ENCODE data around the gene SFMBT2. TPM values are rescaled to one million over a fixed set of nuclear protein-coding genes. Genes with fewer than 3 reads are reported as not detected.

Gene SFMBT2
- total and polyA plus RNA-seq, 2 of the 4 experiments (the other 2 are of a cell fraction), result 0.70 to 1.3 TPM

- no peaks in the 10 kb centered on the region for H3K9me1 ChIP-seq (ENCODE audit: insufficient read depth, low read length)
- no peaks in the 10 kb centered on the region; the same call in 1 of the 2 replicates for H3K9me3 ChIP-seq (ENCODE audit: control insufficient read depth, insufficient read depth, low read length)
- H3K79me1 ChIP-seq (ENCODE audit: low read depth in 1 of 2, low read length in 2 of 2), result peaks cover 0 to 3% of the 10 kb centered on the region in 2 experiments; a peak in 1 of 4 replicates
- H3K9ac ChIP-seq (ENCODE audit: low read depth, low read length), result no peak overlapping the region
- no peak overlapping the region for H3K23ac ChIP-seq (ENCODE audit: low read depth, low read length)
- no peaks in the 10 kb centered on the region for H3K36me3 ChIP-seq (ENCODE audit: control insufficient read depth, insufficient read depth, low read length)
- no peak overlapping the region for H4K91ac ChIP-seq (ENCODE audit: insufficient read depth, low read depth, low read length)
- no peak overlapping the region for H3K18ac ChIP-seq (ENCODE audit: low read depth, low read length)
- TF ChIP-seq SMC3 (IDR thresholded peaks at IDR 0.05; ENCODE audit: low read depth, low read length) (no peak), BHLHE40 (IDR thresholded peaks at IDR 0.05; ENCODE audit: low read depth, low read length) (no peak), RFX5 (IDR thresholded peaks at IDR 0.05; ENCODE audit: low read depth, low read length) (no peak), CEBPB (IDR thresholded peaks at IDR 0.05; ENCODE audit: low read depth, low read length) (no peak), POLR2A (IDR thresholded peaks at IDR 0.05; ENCODE audit: low read depth, low read length) (no peak), CHD1 (IDR thresholded peaks at IDR 0.05; ENCODE audit: low read depth, low read length) (no peak), RCOR1 (IDR thresholded peaks at IDR 0.05; ENCODE audit: insufficient replicate concordance, low read length) (no peak)
- TF ChIP-seq, protein P1, sequence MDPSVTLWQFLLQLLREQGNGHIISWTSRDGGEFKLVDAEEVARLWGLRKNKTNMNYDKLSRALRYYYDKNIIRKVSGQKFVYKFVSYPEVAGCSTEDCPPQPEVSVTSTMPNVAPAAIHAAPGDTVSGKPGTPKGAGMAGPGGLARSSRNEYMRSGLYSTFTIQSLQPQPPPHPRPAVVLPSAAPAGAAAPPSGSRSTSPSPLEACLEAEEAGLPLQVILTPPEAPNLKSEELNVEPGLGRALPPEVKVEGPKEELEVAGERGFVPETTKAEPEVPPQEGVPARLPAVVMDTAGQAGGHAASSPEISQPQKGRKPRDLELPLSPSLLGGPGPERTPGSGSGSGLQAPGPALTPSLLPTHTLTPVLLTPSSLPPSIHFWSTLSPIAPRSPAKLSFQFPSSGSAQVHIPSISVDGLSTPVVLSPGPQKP (IDR thresholded peaks at IDR 0.05; ENCODE audit: borderline replicate concordance, low read depth, low read length), result no peak
- no peak for DNase-seq
- H2AFZ ChIP-seq (replicated peaks; ENCODE audit: low read length, poor library complexity), result no peak overlapping the region
- no peak overlapping the region for H3K27ac ChIP-seq (ENCODE audit: insufficient read depth, low read length)
- BruUV-seq (replicated peaks), result no TSS peak
- no peak overlapping the region for H4K8ac ChIP-seq (ENCODE audit: low read depth in 2 of 2, low read length in 2 of 2)
- no peak overlapping the region for H2BK15ac ChIP-seq (ENCODE audit: low read depth, low read length)
- WGBS, 2 experiments (ENCODE audit: extremely low coverage in 2 of 2, insufficient read length in 1 of 2), result no CpG with 5 or more reads among the region's 2 CpGs
- no peak overlapping the region for H3K56ac ChIP-seq (ENCODE audit: extremely low read depth, insufficient read depth, low read length)
- H2BK120ac ChIP-seq (ENCODE audit: low read depth, low read length), result no peak overlapping the region
- H3K4me2 ChIP-seq (ENCODE audit: low read depth, low read length), result no peak overlapping the region
- in situ Hi-C loops (cut with MboI; ENCODE audit: low sequenced_read_pairs), result no loop called here
- H3K27me3 ChIP-seq (ENCODE audit: control insufficient read depth, insufficient read depth, low read length), result no peaks in the 10 kb centered on the region
- no peak overlapping the region for H3K4ac ChIP-seq (ENCODE audit: low read depth, low read length)
- no peak overlapping the region for H3K14ac ChIP-seq (replicated peaks; ENCODE audit: low read depth, low read length)
- H2BK5ac ChIP-seq (ENCODE audit: low read depth, low read length, poor library complexity, severe bottlenecking), result no peak overlapping the region
- CTCF ChIA-PET, result no interaction called here
- no peak overlapping the region for H4K5ac ChIP-seq (ENCODE audit: low read depth, low read length)
- no peaks in the 10 kb centered on the region for H4K20me1 ChIP-seq (ENCODE audit: insufficient read depth, low read length)
- intact Hi-C loops (cut with micrococcal nuclease), result no loop called here
- no peak overlapping the region for H3K4me3 ChIP-seq (ENCODE audit: insufficient read depth, low read depth, low read length)
- H2AK5ac ChIP-seq (ENCODE audit: low read depth, low read length), result no peak overlapping the region
- POLR2A ChIA-PET (ENCODE audit: unreplicated experiment), result no interaction called here
- H3K4me1 ChIP-seq (ENCODE audit: control insufficient read depth, insufficient read depth, low read length), result no peaks in the 10 kb centered on the region; the same call in 1 of the 2 replicates
- dilution Hi-C loops (cut with HindIII; ENCODE audit: low sequenced_read_pairs, unreplicated experiment), result no loop called here
- H2BK20ac ChIP-seq (ENCODE audit: low read depth, low read length), result no peak overlapping the region
- no peak overlapping the region for H2AK9ac ChIP-seq (replicated peaks; ENCODE audit: low read depth, low read length, poor library complexity)
- no peak for ATAC-seq (ENCODE audit: low read depth)
Observed at GRCh38 chr10:7335977-7336376, 74.9 kb downstream of the SFMBT2 start.

Data from IMR-90 (cell line).